Type B pancreatic cell (in vitro differentiated cells): ENCODE data around the gene CDT1. TPM values are rescaled to one million over a fixed set of nuclear protein-coding genes. Genes with fewer than 3 reads are reported as not detected.

ENCODE experiments used
- DNase-seq: peaks from one replicate; pipeline ENCODE4 v3.0.0; 2021; ENCODE audit warnings: mixed read lengths; ENCODE audit not compliant: unreplicated experiment; ENCODE audit errors: extremely low spot score
- H3K27ac Mint-ChIP-seq: 2 replicates; pipeline ENCODE4 v1.8.0; 2021; ENCODE audit warnings: mild to moderate bottlenecking, mixed read lengths
- H3K27me3 Mint-ChIP-seq: 2 replicates; pipeline ENCODE4 v1.8.0; 2021; ENCODE audit warnings: mixed read lengths
- H3K36me3 Mint-ChIP-seq: 2 replicates; pipeline ENCODE4 v1.8.0; 2021; ENCODE audit warnings: mixed read lengths
- H3K4me1 Mint-ChIP-seq: one replicate; pipeline ENCODE4 v1.8.0; 2021; ENCODE audit warnings: mixed read lengths; ENCODE audit not compliant: unreplicated experiment
- H3K4me3 Mint-ChIP-seq: 2 replicates; pipeline ENCODE4 v1.8.0; 2021; ENCODE audit warnings: mild to moderate bottlenecking, mixed read lengths
- H3K9me3 Mint-ChIP-seq: 2 replicates; pipeline ENCODE4 v1.8.0; 2021; ENCODE audit warnings: mixed read lengths
- CTCF ChIP-seq: fragments of 200-600 bp; sonication (generic); conservative IDR thresholded peaks from 2 replicates; pipeline ENCODE4 v1.5.0; 2021; ENCODE audit warnings: antibody characterized with exemption, mild to moderate bottlenecking
- total RNA-seq: library from RNA; stranded (reverse); gene quantifications from 2 replicates; pipeline ENCODE4 v1.2.1, GENCODE V29; 2021; ENCODE audit warnings: low replicate concordance

The CDT1 gene
- total RNA-seq, 1 donor from 2014 or later = 36.8 TPM

GRCh38 chr16:88782454-88783390 is 20.9 kb upstream of the CDT1 start:
- Mint-ChIP-seq H3K36me3 (no peaks in the 10 kb centered on the region), H3K9me3 (no peaks in the 10 kb centered on the region), H3K27me3 (peaks cover 22% of the 10 kb centered on the region), H3K27ac (peak overlapping the region; percentile 86), H3K4me3 (peak overlapping the region; percentile 84), H3K4me1 (peaks cover 22% of the 10 kb centered on the region)
- DNase-seq = no peak
- TF ChIP-seq CTCF = no peak

- peak overlapping the region; percentile 84 for H3K4me3 Mint-ChIP-seq
- H3K27me3 Mint-ChIP-seq = peaks cover 26% of the 10 kb centered on the region
- TF ChIP-seq CTCF = no peak
- H3K4me1 Mint-ChIP-seq = peaks cover 22% of the 10 kb centered on the region
- peak overlapping the region; percentile 86 for H3K27ac Mint-ChIP-seq
- H3K9me3 Mint-ChIP-seq = no peaks in the 10 kb centered on the region
- DNase-seq = no peak
- H3K36me3 Mint-ChIP-seq = no peaks in the 10 kb centered on the region
Measured at GRCh38 chr16:88783391-88784073, 20.1 kb upstream of the CDT1 start.

GRCh38 chr16:88784074-88784855 is 19.3 kb upstream of the CDT1 start:
- Mint-ChIP-seq H3K9me3 (no peaks in the 10 kb centered on the region), H3K27ac (peak overlapping the region; percentile 76), H3K4me3 (peak overlapping the region; percentile 86), H3K4me1 (peaks cover 22% of the 10 kb centered on the region), H3K36me3 (no peaks in the 10 kb centered on the region), H3K27me3 (peaks cover 26% of the 10 kb centered on the region)
- no peak for DNase-seq
- peak; percentile 69 for TF ChIP-seq CTCF

GRCh38 chr16:88784856-88785105 is 18.8 kb upstream of the CDT1 start:
- no peaks in the 10 kb centered on the region for H3K9me3 Mint-ChIP-seq
- H3K27ac Mint-ChIP-seq = no peak overlapping the region
- DNase-seq = no peak
- H3K27me3 Mint-ChIP-seq = peaks cover 26% of the 10 kb centered on the region
- H3K4me3 Mint-ChIP-seq = no peak overlapping the region
- H3K4me1 Mint-ChIP-seq = peaks cover 22% of the 10 kb centered on the region
- H3K36me3 Mint-ChIP-seq = no peaks in the 10 kb centered on the region
- no peak for TF ChIP-seq CTCF

GRCh38 chr16:88785106-88785924 is 18.3 kb upstream of the CDT1 start, which contains the start of gene PIEZO1:
Gene PIEZO1, minus strand, starts transcription at chr16:88785220. Its CDS starts 256 bp downstream, at chr16:88784964.
- peak; percentile 78 for TF ChIP-seq CTCF
- DNase-seq = no peak
- peak within 1 kb of the TSS; percentile 76 for H3K27ac Mint-ChIP-seq

More at GRCh38 chr16:88785106-88785924, 18.3 kb upstream of the CDT1 start, which contains the start of gene PIEZO1:
- Mint-ChIP-seq H3K9me3 (no peaks in the 10 kb centered on the region), H3K27me3 (peaks cover 27% of the 10 kb centered on the region), H3K4me3 (peak within 1 kb of the TSS; percentile 86), H3K36me3 (no peaks in the 10 kb centered on the region), H3K4me1 (peaks cover 18% of the 10 kb centered on the region)
